Endothelial cell of umbilical vein (primary cell): Measurements from ENCODE around the gene BARX1. TPM values are rescaled to one million over a fixed set of nuclear protein-coding genes. Genes with fewer than 3 reads are reported as not detected.
"Not testable (repeated sequence)": the region's sequence is repeated elsewhere in the genome, so short reads cannot be mapped to it uniquely, and the experiment has no call there.

ENCODE experiments used
- BruUV-seq: library from RNA; stranded (reverse); fragments of 400-500 nt; replicated peaks from 2 replicates; lab custom pipeline; 2021; lab: Mats Ljungman, UMichigan
- CTCF ChIA-PET: fragments of 300-600, 350-600 bp; sonication (Branson Sonifier 250); formaldehyde crosslinking; loops from one replicate; lab custom pipeline; 2021; ENCODE audit warnings: antibody characterized with exemption, inconsistent platforms; lab: Charles Lee
- POLR2A ChIA-PET: fragments of 300-600, 350-600 bp; sonication (Branson Sonifier 250); formaldehyde crosslinking; loops from one replicate; lab custom pipeline; 2021; ENCODE audit warnings: antibody characterized with exemption, inconsistent platforms; lab: Charles Lee
- DNase-seq: peaks from one replicate; pipeline ENCODE4 v3.0.0-alpha.2; 2011; ENCODE audit warnings: low read depth, low spot score
- FAIRE-seq: peaks from 2 replicates; lab custom pipeline; 2011; peaks lifted over from hg19 to GRCh38; lab: Jason Lieb, UNC
- H2AFZ ChIP-seq: 2 replicates; pipeline ENCODE4 v1.6.0; 2012; ENCODE audit warnings: low read depth, low read length, control low read depth, inconsistent platforms
- H3K27ac ChIP-seq: 2 replicates; pipeline ENCODE4 v1.5.1; 2011; ENCODE audit warnings: low read depth, mild to moderate bottlenecking, control low read depth, low read length, moderate library complexity; ENCODE audit not compliant: insufficient read depth
- H3K27me3 ChIP-seq, 2 experiments: 2 replicates each; pipeline versions ENCODE4 v1.6.0 to v1.6.1; 2011; ENCODE audit warnings: low read length in 2 of 2, mixed read lengths in 1 of 2; ENCODE audit not compliant: control insufficient read depth in 2 of 2, insufficient read depth in 2 of 2
- H3K36me3 ChIP-seq, 2 experiments: 2 replicates in 1 of 2; 3 replicates in 1 of 2; pipeline ENCODE4 v1.5.1; 2011; ENCODE audit warnings: low read length in 2 of 2, mild to moderate bottlenecking in 1 of 2, moderate library complexity in 1 of 2; ENCODE audit not compliant: control insufficient read depth in 2 of 2, insufficient read depth in 2 of 2; ENCODE audit errors: extremely low read depth in 1 of 2
- H3K4me1 ChIP-seq: 3 replicates; pipeline ENCODE4 v1.5.1; 2011; ENCODE audit warnings: mild to moderate bottlenecking, low read length; ENCODE audit not compliant: control insufficient read depth, insufficient read depth; ENCODE audit errors: extremely low read depth
- H3K4me2 ChIP-seq: 2 replicates; pipeline ENCODE4 v1.6.1; 2011; ENCODE audit warnings: low read length, control low read depth, mixed read lengths; ENCODE audit not compliant: insufficient read depth
- H3K4me3 ChIP-seq, 3 experiments: fragments of 200-600 bp in 1 of 3; sonication (generic), shearing (Covaris generic) in 1 of 3; replicated peaks in 1 of 3; 2 replicates each; pipeline ENCODE4 v1.5.1; 2011 to 2016; ENCODE audit warnings: control low read depth in 3 of 3, low read length in 3 of 3, mild to moderate bottlenecking in 2 of 3, inconsistent platforms in 1 of 3, low read depth in 1 of 3, moderate library complexity in 1 of 3; ENCODE audit not compliant: insufficient read depth in 1 of 3
- H3K79me2 ChIP-seq: 2 replicates; pipeline ENCODE4 v1.6.0; 2012; ENCODE audit warnings: low read length, inconsistent platforms; ENCODE audit not compliant: control insufficient read depth, insufficient read depth
- H3K9ac ChIP-seq: replicated peaks from 2 replicates; pipeline ENCODE3; 2011; ENCODE audit warnings: low read length, control low read depth; ENCODE audit not compliant: insufficient read depth; ENCODE audit errors: extremely low read depth
- H3K9me1 ChIP-seq: replicated peaks from 3 replicates; pipeline ENCODE4 v1.6.0; 2011; ENCODE audit warnings: mild to moderate bottlenecking, low read length; ENCODE audit not compliant: control insufficient read depth, insufficient read depth; ENCODE audit errors: extremely low read depth
- H3K9me3 ChIP-seq: replicated peaks from 2 replicates; pipeline ENCODE4 v1.5.1; 2012; ENCODE audit warnings: low read length, inconsistent platforms; ENCODE audit not compliant: control insufficient read depth, insufficient read depth
- H4K20me1 ChIP-seq: replicated peaks from 2 replicates; pipeline ENCODE3; 2011; ENCODE audit warnings: mild to moderate bottlenecking, low read length; ENCODE audit not compliant: control insufficient read depth, insufficient read depth; ENCODE audit errors: extremely low read depth
- MYC ChIP-seq: IDR thresholded peaks from one replicate; pipeline ENCODE4 v1.6.1; 2011; ENCODE audit warnings: mild to moderate bottlenecking, low read depth, low read length
- POLR2A ChIP-seq: IDR thresholded peaks from 2 replicates; pipeline ENCODE4 v1.6.1; 2012; ENCODE audit warnings: low read depth, mild to moderate bottlenecking, control low read depth, low read length
- POLR2AphosphoS5 ChIP-seq: IDR thresholded peaks from 2 replicates; pipeline ENCODE4 v1.6.1; 2012; ENCODE audit warnings: low read depth, mild to moderate bottlenecking, control low read depth, low read length, moderate library complexity; ENCODE audit not compliant: insufficient read depth
- dilution Hi-C: fragments of 300-500 bp; cut with MboI; formaldehyde crosslinking; loops from one replicate; pipeline ENCODE4 v1.15.0; 2019; ENCODE audit warnings: low sequenced_read_pairs; ENCODE audit not compliant: extremely low pct_ligation_motif_present
- intact Hi-C: fragments of 100-400 bp; cut with micrococcal nuclease; formaldehyde crosslinking; loops from one replicate; pipeline ENCODE4 v1.10.0; 2022
- polyA plus RNA-seq, 4 experiments: library from polyadenylated mRNA; depleted of rRNA in 3 of 4; stranded (reverse) in 3 of 4; unstranded in 1 of 4; fragments of >200 nt; gene quantifications; 2 replicates each; pipeline versions ENCODE4 v1.2.1 to v1.2.3, GENCODE V29; 2011 to 2012; ENCODE audit warnings: missing spikeins in 1 of 4
- total RNA-seq: library from RNA; stranded (reverse); gene quantifications from 2 replicates; pipeline ENCODE4 v1.2.3, GENCODE V29; 2021

BARX1 gene
- total and polyA plus RNA-seq, 2 donors (not counting 3 experiments of a cell fraction or from before 2014, with no cell fraction given) = not detected

DNA sequence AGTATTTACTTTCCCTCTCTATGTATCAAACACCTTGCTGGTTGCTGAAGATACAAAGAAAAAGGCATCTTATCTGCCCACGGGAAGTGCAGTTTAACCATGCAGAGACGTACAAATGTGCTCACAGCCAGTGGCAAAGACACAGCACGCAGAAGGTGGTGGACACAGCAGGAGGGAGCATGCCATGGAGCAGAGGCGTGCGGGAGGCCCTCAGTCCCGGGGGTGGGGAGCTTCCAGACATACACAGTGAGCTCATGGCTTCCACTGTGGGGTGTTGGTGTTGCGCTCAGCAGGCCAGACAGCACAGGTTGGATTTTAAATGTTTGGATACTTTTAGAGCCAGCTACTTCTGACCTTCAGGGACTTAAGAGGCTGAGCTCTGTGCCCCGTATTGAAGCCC is 8.8 kb upstream of the BARX1 start:
- Histone ChIP-seq H3K27ac (no peak overlapping the region), H3K4me3 (no peak overlapping the region), H3K36me3 (no peaks in the 10 kb centered on the region), H3K9me1 (no peaks in the 10 kb centered on the region), H3K27me3 (peaks cover 32 to 34% of the 10 kb centered on the region in 2 experiments), H3K79me2 (no peaks in the 10 kb centered on the region), H3K9ac (no peak overlapping the region), H3K4me1 (no peaks in the 10 kb centered on the region), H3K4me2 (no peak overlapping the region), H2AFZ (no peak overlapping the region), H3K9me3 (no peaks in the 10 kb centered on the region), H4K20me1 (no peaks in the 10 kb centered on the region)
- DNase-seq = no peak
- no peak for TF ChIP-seq POLR2AphosphoS5
- TF ChIP-seq MYC = no peak
- no peak for TF ChIP-seq POLR2A
- intact Hi-C loops = loop anchor here (1.0 to 2.0 kb wide), 4 partner anchors 137 to 803 kb away; no protein-coding TSS in a partner anchor
- dilution Hi-C loops = no loop called here
- no peak for FAIRE-seq
- BruUV-seq = no TSS peak
- CTCF ChIA-PET = interaction anchor here (0.7 to 8.0 kb wide), 6 partner anchors 11 to 282 kb away, joined by 3 to 154 read pairs (median 4); no protein-coding TSS in a partner anchor
- POLR2A ChIA-PET = no interaction called here

DNA sequence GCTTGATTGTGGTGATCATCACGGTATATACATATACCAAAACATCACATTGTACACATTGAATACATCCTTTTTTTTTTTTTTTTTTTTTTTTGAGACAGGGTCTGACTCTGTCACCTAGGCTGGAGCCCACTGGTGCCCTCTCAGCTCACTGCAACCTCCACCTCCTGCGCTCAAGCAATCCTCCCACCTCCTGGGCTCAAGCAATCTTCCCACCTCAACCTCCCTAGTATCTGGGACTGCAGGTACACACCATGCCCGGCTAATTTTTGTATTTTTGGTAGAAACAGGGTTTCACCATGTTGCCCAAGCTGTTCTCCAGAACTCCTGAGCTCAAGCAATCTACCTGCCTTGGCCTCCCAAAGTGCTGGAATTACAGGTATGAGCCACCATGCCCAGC is 8.3 kb upstream of the BARX1 start:
- H4K20me1 ChIP-seq, H3K9ac ChIP-seq, H3K79me2 ChIP-seq, POLR2A ChIA-PET, H3K4me1 ChIP-seq, H3K9me1 ChIP-seq, BruUV-seq, H2AFZ ChIP-seq, DNase-seq, H3K4me3 ChIP-seq, FAIRE-seq, H3K36me3 ChIP-seq, H3K4me2 ChIP-seq, H3K9me3 ChIP-seq, H3K27ac ChIP-seq, dilution Hi-C loops: not testable (repeated sequence)
- H3K27me3 ChIP-seq = peaks cover 36 to 38% of the 10 kb centered on the region in 2 experiments
- intact Hi-C loops = loop anchor here (1.0 to 2.0 kb wide), 4 partner anchors 136 to 803 kb away; no protein-coding TSS in a partner anchor
- CTCF ChIA-PET = interaction anchor here (0.7 to 8.0 kb wide), 5 partner anchors 13 to 281 kb away, joined by 3 to 154 read pairs (median 4); no protein-coding TSS in a partner anchor
